ENCODE data around the gene PRKAR2B.
"Not testable (repeated sequence)": the region's sequence is repeated elsewhere in the genome, so short reads cannot be mapped to it uniquely, and the experiment has no call there.

Gene PRKAR2B

DNA sequence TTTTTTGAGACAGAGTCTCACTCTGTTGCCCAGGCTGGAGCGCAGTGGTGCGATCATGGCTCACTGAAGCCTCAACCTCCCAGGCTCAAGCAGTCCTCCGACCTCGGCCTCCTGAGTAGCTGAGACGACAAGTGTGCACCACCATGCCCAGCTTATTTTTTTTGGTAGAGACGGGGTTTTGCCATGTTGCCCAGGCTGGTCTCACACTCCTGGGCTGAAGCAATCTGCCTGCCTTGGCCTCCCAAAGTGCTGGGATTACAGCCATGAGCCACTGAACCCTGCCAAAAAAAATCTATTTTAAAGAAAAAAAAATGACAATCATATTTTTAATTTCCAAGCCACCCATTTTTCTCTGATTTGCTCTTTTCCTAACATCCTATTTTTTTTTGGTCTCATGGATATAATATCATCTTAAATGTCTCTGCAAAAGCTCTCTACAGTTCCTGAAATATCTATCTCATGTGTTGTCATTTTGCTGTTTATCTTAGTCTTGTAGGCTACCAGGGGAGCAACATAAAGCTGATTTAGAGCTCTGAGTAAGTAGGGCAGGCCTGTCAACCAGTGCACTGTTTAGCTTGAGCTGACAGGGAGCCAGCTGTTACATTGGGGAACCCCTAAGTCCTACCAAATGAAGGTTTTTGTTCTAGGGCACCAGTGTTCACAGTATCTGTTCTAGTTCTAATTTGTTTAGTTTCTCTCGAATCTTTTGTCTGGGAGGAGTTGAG is 94.4 kb downstream of the PRKAR2B start:
- H3K23ac ChIP-seq (ENCODE audit: low read length) = no peak overlapping the region
- H3K4ac ChIP-seq (ENCODE audit: low read depth, low read length) = no peak overlapping the region
- H3K14ac ChIP-seq (ENCODE audit: low read length) = no peak overlapping the region
- no peaks in the 10 kb centered on the region for H3K79me1 ChIP-seq (ENCODE audit: low read length)
- no peaks in the 10 kb centered on the region for H3K4me1 ChIP-seq (ENCODE audit: control insufficient read depth in 1 of 2, insufficient read depth in 2 of 2, low read length in 2 of 2)
- no peak overlapping the region for H4K91ac ChIP-seq (ENCODE audit: low read depth, low read length)
- no peak overlapping the region for H4K12ac ChIP-seq (ENCODE audit: low read depth, low read length)
- no peak overlapping the region for H2AFZ ChIP-seq (ENCODE audit: insufficient read depth, low read length, poor library complexity)
- H3K18ac ChIP-seq (ENCODE audit: low read length) = no peak overlapping the region
- H3K4me3 ChIP-seq (ENCODE audit: low read depth, low read length) = no peak overlapping the region
- WGBS (ENCODE audit: extremely low coverage, insufficient coverage, insufficient read length) = no CpG with 5 or more reads among the region's 7 CpGs
- H3K27ac ChIP-seq (ENCODE audit: low read depth, low read length) = no peak overlapping the region
- DNase-seq = peak in 1 of 2 donors; percentile 34
- no peaks in the 10 kb centered on the region for H3K9me3 ChIP-seq (ENCODE audit: insufficient read depth, low read depth, low read length)
- no peak overlapping the region for H3K4me2 ChIP-seq (ENCODE audit: low read length)
- no peak overlapping the region for H3K9ac ChIP-seq (ENCODE audit: low read length)
- no peak overlapping the region for H2BK120ac ChIP-seq (ENCODE audit: insufficient read depth, low read length, poor library complexity)
- no peaks in the 10 kb centered on the region for H3K27me3 ChIP-seq (ENCODE audit: insufficient read depth, low read length)
- H3K79me2 ChIP-seq (ENCODE audit: control insufficient read depth, insufficient read depth, low read length, poor library complexity) = no peaks in the 10 kb centered on the region
- no peak overlapping the region for H2BK12ac ChIP-seq (ENCODE audit: low read length)
- H4K8ac ChIP-seq (ENCODE audit: low read depth, low read length) = no peak overlapping the region
- no peaks in the 10 kb centered on the region for H3K36me3 ChIP-seq (ENCODE audit: control insufficient read depth in 1 of 2, insufficient read depth in 2 of 2, low read length in 2 of 2)
- no peak overlapping the region for H2BK5ac ChIP-seq (ENCODE audit: low read depth, low read length, poor library complexity)
- no peak overlapping the region for H2AK5ac ChIP-seq (ENCODE audit: low read length)

DNA sequence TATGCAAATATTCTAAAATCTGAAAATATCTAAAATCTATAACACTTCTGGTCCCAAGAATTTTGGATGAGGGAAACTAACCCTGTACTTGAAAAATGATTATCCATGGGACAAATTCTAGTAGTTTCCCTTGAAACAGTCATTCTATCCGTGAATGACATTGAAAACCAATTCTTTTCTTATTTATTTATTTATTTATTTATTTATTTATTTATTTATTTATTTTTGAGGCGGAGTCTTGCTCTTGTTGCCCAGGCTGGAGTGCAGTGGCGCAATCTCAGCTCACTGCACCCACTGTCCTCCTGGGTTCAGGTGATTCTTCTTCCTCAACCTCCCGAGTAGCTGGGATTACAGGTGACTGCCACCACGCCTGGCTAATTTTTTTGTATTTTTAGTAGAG is 99.4 kb downstream of the PRKAR2B start:
- no CpG with 5 or more reads among the region's 5 CpGs for WGBS (ENCODE audit: extremely low coverage, insufficient coverage, insufficient read length)
- not testable (repeated sequence) for H3K79me1 ChIP-seq (ENCODE audit: low read length); H3K4ac ChIP-seq (ENCODE audit: low read depth, low read length); H2BK12ac ChIP-seq (ENCODE audit: low read length); DNase-seq; H3K14ac ChIP-seq (ENCODE audit: low read length); H2AK5ac ChIP-seq (ENCODE audit: low read length); H3K4me3 ChIP-seq (ENCODE audit: low read depth, low read length); H3K79me2 ChIP-seq (ENCODE audit: control insufficient read depth, insufficient read depth, low read length, poor library complexity); H3K36me3 ChIP-seq (ENCODE audit: control insufficient read depth in 1 of 2, insufficient read depth in 2 of 2, low read length in 2 of 2); H3K27ac ChIP-seq (ENCODE audit: low read depth, low read length); H4K91ac ChIP-seq (ENCODE audit: low read depth, low read length); H2BK120ac ChIP-seq (ENCODE audit: insufficient read depth, low read length, poor library complexity); H2BK5ac ChIP-seq (ENCODE audit: low read depth, low read length, poor library complexity); H3K4me1 ChIP-seq (ENCODE audit: control insufficient read depth in 1 of 2, insufficient read depth in 2 of 2, low read length in 2 of 2); H4K8ac ChIP-seq (ENCODE audit: low read depth, low read length); H3K4me2 ChIP-seq (ENCODE audit: low read length); H3K23ac ChIP-seq (ENCODE audit: low read length); H3K27me3 ChIP-seq (ENCODE audit: insufficient read depth, low read length); H3K18ac ChIP-seq (ENCODE audit: low read length); H2AFZ ChIP-seq (ENCODE audit: insufficient read depth, low read length, poor library complexity); H3K9me3 ChIP-seq (ENCODE audit: insufficient read depth, low read depth, low read length); H3K9ac ChIP-seq (ENCODE audit: low read length); H4K12ac ChIP-seq (ENCODE audit: low read depth, low read length)

DNA sequence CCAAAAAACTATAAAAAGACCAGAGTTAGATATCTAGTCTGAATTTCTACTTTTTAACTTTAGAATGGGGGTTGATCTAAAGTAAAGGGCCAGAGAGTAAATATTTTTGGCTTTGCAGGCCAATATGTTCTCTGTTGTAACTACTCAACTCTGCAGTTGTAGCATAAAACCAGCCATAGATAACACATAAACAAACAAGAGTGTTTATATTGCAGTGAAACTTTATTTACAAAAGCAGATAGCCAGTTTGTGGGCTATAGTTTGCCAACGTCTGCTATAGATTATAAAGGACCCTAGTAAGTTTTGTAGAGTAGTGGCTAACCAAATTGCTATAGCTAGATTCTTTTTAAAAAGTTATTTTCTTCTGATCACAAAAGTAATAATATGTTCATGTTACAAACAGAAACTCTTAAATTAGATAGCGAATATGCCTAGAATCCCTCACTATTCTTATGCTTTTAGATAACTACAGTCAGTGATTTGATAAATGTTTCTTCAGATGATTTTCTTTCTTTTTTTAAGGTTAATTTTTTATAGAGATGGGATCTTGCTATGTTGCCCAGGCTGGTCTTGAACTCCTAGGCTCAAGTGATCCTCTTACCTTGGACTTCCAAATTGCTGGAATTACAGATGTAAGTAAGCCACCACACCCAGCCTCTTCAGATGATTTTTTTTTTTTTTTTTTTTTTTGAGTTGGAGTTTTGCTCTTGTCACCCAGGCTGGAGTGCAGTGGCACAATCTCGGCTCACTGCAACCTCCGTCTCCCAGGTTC is 100.7 kb downstream of the PRKAR2B start:
- H2BK12ac ChIP-seq (ENCODE audit: low read length) = no peak overlapping the region
- H3K9me3 ChIP-seq (ENCODE audit: insufficient read depth, low read depth, low read length) = no peaks in the 10 kb centered on the region
- no peak for DNase-seq
- H2BK5ac ChIP-seq (ENCODE audit: low read depth, low read length, poor library complexity) = no peak overlapping the region
- H2AFZ ChIP-seq (ENCODE audit: insufficient read depth, low read length, poor library complexity) = no peak overlapping the region
- H4K12ac ChIP-seq (ENCODE audit: low read depth, low read length) = no peak overlapping the region
- no peaks in the 10 kb centered on the region for H3K27me3 ChIP-seq (ENCODE audit: insufficient read depth, low read length)
- H3K9ac ChIP-seq (ENCODE audit: low read length) = no peak overlapping the region
- no peak overlapping the region for H3K14ac ChIP-seq (ENCODE audit: low read length)
- no peaks in the 10 kb centered on the region for H3K79me1 ChIP-seq (ENCODE audit: low read length)
- H2AK5ac ChIP-seq (ENCODE audit: low read length) = no peak overlapping the region
- H3K4ac ChIP-seq (ENCODE audit: low read depth, low read length) = no peak overlapping the region
- H3K27ac ChIP-seq (ENCODE audit: low read depth, low read length) = no peak overlapping the region
- no peak overlapping the region for H4K91ac ChIP-seq (ENCODE audit: low read depth, low read length)
- H3K4me1 ChIP-seq (ENCODE audit: control insufficient read depth in 1 of 2, insufficient read depth in 2 of 2, low read length in 2 of 2) = no peaks in the 10 kb centered on the region
- H3K4me3 ChIP-seq (ENCODE audit: low read depth, low read length) = no peak overlapping the region
- no CpG with 5 or more reads among the region's 4 CpGs for WGBS (ENCODE audit: extremely low coverage, insufficient coverage, insufficient read length)
- H3K18ac ChIP-seq (ENCODE audit: low read length) = no peak overlapping the region
- H3K23ac ChIP-seq (ENCODE audit: low read length) = no peak overlapping the region
- H2BK120ac ChIP-seq (ENCODE audit: insufficient read depth, low read length, poor library complexity) = no peak overlapping the region
- no peaks in the 10 kb centered on the region for H3K36me3 ChIP-seq (ENCODE audit: control insufficient read depth in 1 of 2, insufficient read depth in 2 of 2, low read length in 2 of 2)
- H4K8ac ChIP-seq (ENCODE audit: low read depth, low read length) = no peak overlapping the region
- no peaks in the 10 kb centered on the region for H3K79me2 ChIP-seq (ENCODE audit: control insufficient read depth, insufficient read depth, low read length, poor library complexity)
- no peak overlapping the region for H3K4me2 ChIP-seq (ENCODE audit: low read length)

DNA sequence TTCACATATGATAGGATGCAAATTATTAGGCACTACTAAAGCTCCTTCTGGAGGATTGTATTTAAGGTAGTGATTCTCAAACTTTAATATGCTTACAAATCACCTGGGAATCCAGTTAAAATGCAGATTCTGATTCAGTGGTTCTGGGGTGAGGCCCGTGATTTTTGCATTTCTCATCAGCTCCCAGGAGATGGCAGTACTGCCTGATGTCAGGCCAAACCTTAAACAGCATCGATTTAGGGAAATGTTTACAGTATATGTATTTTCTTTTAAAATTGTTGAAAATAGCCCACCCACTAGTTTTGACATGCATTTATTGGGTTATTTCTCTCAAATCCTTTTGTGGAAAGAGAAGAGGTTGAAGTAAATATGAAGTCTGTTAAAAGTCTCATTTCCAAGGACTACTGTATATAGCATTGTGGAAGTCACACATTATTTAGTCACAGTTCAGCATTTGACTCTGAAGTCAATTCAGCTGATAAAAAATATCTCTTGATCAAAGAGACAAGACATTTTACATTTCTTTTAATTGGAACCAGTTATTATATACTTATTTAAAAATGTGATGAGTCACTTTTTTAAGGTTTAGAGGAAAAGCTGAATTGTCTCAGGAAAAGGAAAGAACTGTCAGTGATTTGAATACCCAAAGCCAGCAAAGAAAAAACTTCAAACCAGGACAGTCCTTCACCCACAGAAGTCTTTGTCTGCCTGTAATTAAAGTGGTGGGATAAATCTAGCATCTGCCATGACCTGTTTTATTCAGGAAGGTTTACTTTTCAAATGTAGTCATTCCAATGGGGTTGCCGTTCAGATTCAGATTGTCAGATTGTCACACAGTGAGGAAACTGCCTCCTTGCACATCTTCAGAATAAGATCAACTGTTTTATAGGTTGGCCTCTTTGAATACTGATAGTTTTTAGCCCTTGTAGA is 103.2 kb downstream of the PRKAR2B start:
- no peaks in the 10 kb centered on the region for H3K9me3 ChIP-seq (ENCODE audit: insufficient read depth, low read depth, low read length)
- no peak overlapping the region for H3K4ac ChIP-seq (ENCODE audit: low read depth, low read length)
- no peak overlapping the region for H3K18ac ChIP-seq (ENCODE audit: low read length)
- no peak overlapping the region for H2BK12ac ChIP-seq (ENCODE audit: low read length)
- H4K91ac ChIP-seq (ENCODE audit: low read depth, low read length) = no peak overlapping the region
- H2BK120ac ChIP-seq (ENCODE audit: insufficient read depth, low read length, poor library complexity) = no peak overlapping the region
- WGBS (ENCODE audit: extremely low coverage, insufficient coverage, insufficient read length) = no CpG with 5 or more reads among the region's 3 CpGs
- no peak overlapping the region for H3K23ac ChIP-seq (ENCODE audit: low read length)
- H4K8ac ChIP-seq (ENCODE audit: low read depth, low read length) = no peak overlapping the region
- H3K79me1 ChIP-seq (ENCODE audit: low read length) = no peaks in the 10 kb centered on the region
- H4K12ac ChIP-seq (ENCODE audit: low read depth, low read length) = no peak overlapping the region
- H3K79me2 ChIP-seq (ENCODE audit: control insufficient read depth, insufficient read depth, low read length, poor library complexity) = no peaks in the 10 kb centered on the region
- no peak overlapping the region for H3K4me3 ChIP-seq (ENCODE audit: low read depth, low read length)
- no peaks in the 10 kb centered on the region for H3K27me3 ChIP-seq (ENCODE audit: insufficient read depth, low read length)
- no peak overlapping the region for H3K9ac ChIP-seq (ENCODE audit: low read length)
- DNase-seq = peak; percentile 15 to 66
- no peak overlapping the region for H3K4me2 ChIP-seq (ENCODE audit: low read length)
- no peaks in the 10 kb centered on the region for H3K4me1 ChIP-seq (ENCODE audit: control insufficient read depth in 1 of 2, insufficient read depth in 2 of 2, low read length in 2 of 2)
- H2AK5ac ChIP-seq (ENCODE audit: low read length) = no peak overlapping the region
- H2AFZ ChIP-seq (ENCODE audit: insufficient read depth, low read length, poor library complexity) = no peak overlapping the region
- H2BK5ac ChIP-seq (ENCODE audit: low read depth, low read length, poor library complexity) = no peak overlapping the region
- H3K36me3 ChIP-seq (ENCODE audit: control insufficient read depth in 1 of 2, insufficient read depth in 2 of 2, low read length in 2 of 2) = no peaks in the 10 kb centered on the region
- no peak overlapping the region for H3K14ac ChIP-seq (ENCODE audit: low read length)
- no peak overlapping the region for H3K27ac ChIP-seq (ENCODE audit: low read depth, low read length)
